ENCODE results near the gene HGD.
A peak's percentile ranks its signal among the peaks of the same experiment; 100 is the strongest.
"Not testable (repeated sequence)": the region's sequence is repeated elsewhere in the genome, so short reads cannot be mapped to it uniquely, and the experiment has no call there.

The HGD gene

GRCh38 chr3:120636795-120637401 is 45.1 kb downstream of the HGD start:
- DNase-seq, result no peak

GRCh38 chr3:120634539-120634938 is 47.5 kb downstream of the HGD start:
- DNase-seq, result no peak

- no peak for DNase-seq
Measured at GRCh38 chr3:120625159-120625586, 56.9 kb downstream of the HGD start.

GRCh38 chr3:120623727-120624093 is 58.3 kb downstream of the HGD start:
- no peak for DNase-seq

GRCh38 chr3:120622870-120623726 is 58.9 kb downstream of the HGD start:
- DNase-seq, result no peak

GRCh38 chr3:120622457-120622856 is 59.6 kb downstream of the HGD start:
- no peak for DNase-seq

GRCh38 chr3:120616745-120617144 is 65.3 kb downstream of the HGD start:
- not testable (repeated sequence) for DNase-seq

- DNase-seq, result no peak
Measured at GRCh38 chr3:120615847-120616609, 66.0 kb downstream of the HGD start.

GRCh38 chr3:120614765-120615164 is 67.3 kb downstream of the HGD start:
- DNase-seq, result no peak

GRCh38 chr3:120608506-120608905 is 73.5 kb downstream of the HGD start:
- DNase-seq, result no peak

GRCh38 chr3:120604784-120605183 is 77.3 kb downstream of the HGD start:
- DNase-seq, result no peak

- no peak for DNase-seq
Measured at GRCh38 chr3:120604382-120604781, 77.7 kb downstream of the HGD start.

GRCh38 chr3:120602682-120603081 is 79.4 kb downstream of the HGD start:
- DNase-seq, result no peak

- DNase-seq, result no peak
Measured at GRCh38 chr3:120601554-120601953, 80.5 kb downstream of the HGD start.

GRCh38 chr3:120599211-120599610 is 82.8 kb downstream of the HGD start:
- no peak for DNase-seq

GRCh38 chr3:120597445-120598049 is 84.5 kb downstream of the HGD start:
- no peak for DNase-seq

- DNase-seq, result no peak
Measured at GRCh38 chr3:120596853-120597223, 85.2 kb downstream of the HGD start.

GRCh38 chr3:120596116-120596852 is 85.8 kb downstream of the HGD start, which contains the start of gene NDUFB4:
NDUFB4 (plus strand) TSS chr3:120596336; CDS start chr3:120596360, 24 bp downstream.
- peak; percentile 36 for DNase-seq

- DNase-seq, result no peak
Measured at GRCh38 chr3:120595788-120596115, 86.3 kb downstream of the HGD start.

GRCh38 chr3:120587332-120587975 is 94.6 kb downstream of the HGD start:
- DNase-seq, result no peak

All from cortex of kidney (tissue), 1 donor.